T-cell (primary cell): ENCODE data around the gene KCTD6. TPM values are rescaled to one million over a fixed set of nuclear protein-coding genes. Genes with fewer than 3 reads are reported as not detected.

ENCODE experiments used
- ATAC-seq, 4 experiments: fragments of 200-7000 bp in 3 of 4; fragments of 150-1000 bp in 1 of 4; cut with Tn5 transposase; replicated peaks in 1 of 4; 1 replicate in 3 of 4; 2 replicates in 1 of 4; pipeline ENCODE4 v1.10.0; 2021; ENCODE audit warnings: moderate library complexity in 3 of 4, mild to moderate bottlenecking in 2 of 4, moderate number of reproducible peaks in 1 of 4
- CTCF ChIA-PET, 2 donors: fragments of 300-600 bp; sonication (Branson Sonifier 250); formaldehyde crosslinking; loops; one replicate each; lab custom pipeline; 2022; ENCODE audit warnings: antibody characterized with exemption in 2 of 2; lab: Charles Lee
- POLR2A ChIA-PET, 2 donors: fragments of 300-600 bp; sonication (Branson Sonifier 250); formaldehyde crosslinking; loops; one replicate each; lab custom pipeline; 2022; ENCODE audit warnings: antibody characterized with exemption in 2 of 2; lab: Charles Lee
- DNase-seq, 35 experiments: peaks; one replicate each; pipeline versions ENCODE4 v3.0.0 to v3.0.0-alpha.2; 2013 to 2023
- H3K27ac ChIP-seq: one replicate; pipeline ENCODE4 v1.5.1; 2013; ENCODE audit warnings: low read length
- H3K27me3 ChIP-seq, 2 experiments: replicated peaks in 1 of 2; 1 replicate in 1 of 2; 2 replicates in 1 of 2; pipeline versions ENCODE4 v1.6.1 to v1.7.0; 2013; ENCODE audit warnings: low read length in 1 of 2, mixed read lengths in 1 of 2; ENCODE audit not compliant: control insufficient read depth in 2 of 2, insufficient read depth in 2 of 2; ENCODE audit errors: extremely low read depth in 1 of 2
- H3K36me3 ChIP-seq, 2 donors: 1 replicate in 1 of 2; 2 replicates in 1 of 2; pipeline versions ENCODE4 v1.6.1 to v1.7.0; 2013; ENCODE audit warnings: low read length in 1 of 2; ENCODE audit not compliant: control insufficient read depth in 2 of 2, insufficient read depth in 1 of 2; ENCODE audit errors: extremely low read depth in 1 of 2
- H3K4me1 ChIP-seq, 2 experiments: 1 replicate in 1 of 2; 2 replicates in 1 of 2; pipeline versions ENCODE4 v1.6.1 to v1.7.0; 2013; ENCODE audit warnings: low read length in 2 of 2, mixed read lengths in 1 of 2; ENCODE audit not compliant: insufficient read depth in 2 of 2, control insufficient read depth in 1 of 2; ENCODE audit errors: extremely low read depth in 1 of 2
- H3K4me3 ChIP-seq, 2 donors: 1 replicate in 1 of 2; 2 replicates in 1 of 2; pipeline versions ENCODE4 v1.5.1 to v1.7.0; 2013; ENCODE audit warnings: mild to moderate bottlenecking in 2 of 2, low read length in 1 of 2, moderate library complexity in 1 of 2; ENCODE audit not compliant: control insufficient read depth in 1 of 2; ENCODE audit errors: extremely low read depth in 1 of 2
- H3K9me3 ChIP-seq: 2 replicates; pipeline ENCODE4 v1.7.0; 2013
- H3K27ac Mint-ChIP-seq, 2 donors: one replicate each; pipeline ENCODE4 v1.8.0; 2020 to 2021; ENCODE audit warnings: mild to moderate bottlenecking in 2 of 2, mixed read lengths in 2 of 2
- H3K27me3 Mint-ChIP-seq, 2 donors: one replicate each; pipeline ENCODE4 v1.8.0; 2021 to 2022; ENCODE audit warnings: mixed read lengths in 2 of 2
- H3K36me3 Mint-ChIP-seq: one replicate; pipeline ENCODE4 v1.8.0; 2021; ENCODE audit warnings: mixed read lengths
- H3K4me1 Mint-ChIP-seq, 3 donors: one replicate each; pipeline ENCODE4 v1.8.0; 2020 to 2022; ENCODE audit warnings: mixed read lengths in 3 of 3, mild to moderate bottlenecking in 1 of 3
- H3K4me3 Mint-ChIP-seq, 3 donors: one replicate each; pipeline ENCODE4 v1.8.0; 2020 to 2022; ENCODE audit warnings: mild to moderate bottlenecking in 3 of 3, mixed read lengths in 3 of 3, moderate library complexity in 3 of 3
- H3K9me3 Mint-ChIP-seq, 3 donors: one replicate each; pipeline ENCODE4 v1.8.0; 2020 to 2022; ENCODE audit warnings: mixed read lengths in 3 of 3
- WGBS: methylation state at CpG from one replicate; pipeline ENCODE4 v1.1.5; 2013; ENCODE audit warnings: missing lambda C conversion rate; ENCODE audit not compliant: insufficient coverage; 5-methylcytosine and 5-hydroxymethylcytosine counted together
- total RNA-seq, 35 experiments: library from RNA in 6 of 35; stranded (reverse) in 6 of 35; fragments of 120-200 nt in 1 of 35; gene quantifications; one replicate each; pipeline versions ENCODE4 v1.2.1 to v1.2.4 and lab custom pipeline; 2013 to 2026

KCTD6 gene
- total RNA-seq, 5 donors from 2014 or later (not counting 1 experiment from before 2014, with no cell fraction given), result 6.6 to 9.4 (median 7.8) TPM

- Histone ChIP-seq H3K27ac (no peak overlapping the region), H3K4me3 (no peak overlapping the region), H3K9me3 (no peaks in the 10 kb centered on the region), H3K36me3 (no peaks in the 10 kb centered on the region), H3K27me3 (no peaks in the 10 kb centered on the region), H3K4me1 (peaks cover 0 to 7% of the 10 kb centered on the region in 2 experiments)
- Mint-ChIP-seq H3K27ac (no peak overlapping the region), H3K9me3 (no peaks in the 10 kb centered on the region), H3K4me3 (no peak overlapping the region), H3K36me3 (no peaks in the 10 kb centered on the region), H3K4me1 (peaks cover 6 to 10% (median 7%) of the 10 kb centered on the region in 3 donors), H3K27me3 (no peaks in the 10 kb centered on the region)
- no peak for ATAC-seq
- POLR2A ChIA-PET, result no interaction called here
- CTCF ChIA-PET, result no interaction called here
- no peak for DNase-seq
- 90% methylated on average over 5 of the region's 9 CpGs for WGBS
Measured at GRCh38 chr3:58534592-58535494, 42.9 kb downstream of the KCTD6 start.

GRCh38 chr3:58535531-58536500 lies 43.9 kb downstream of the KCTD6 start:
- H3K27ac Mint-ChIP-seq, result no peak overlapping the region
- peaks cover 6 to 10% (median 7%) of the 10 kb centered on the region in 3 donors for H3K4me1 Mint-ChIP-seq
- Histone ChIP-seq H3K27me3 (no peaks in the 10 kb centered on the region), H3K4me3 (no peak overlapping the region), H3K9me3 (no peaks in the 10 kb centered on the region), H3K27ac (no peak overlapping the region), H3K4me1 (peaks cover 0 to 7% of the 10 kb centered on the region in 2 experiments), H3K36me3 (no peaks in the 10 kb centered on the region)
- no peaks in the 10 kb centered on the region for H3K27me3 Mint-ChIP-seq
- H3K36me3 Mint-ChIP-seq, result no peaks in the 10 kb centered on the region
- ChIA-PET CTCF (interaction anchor here in 1 of 2 donors (0.5 to 0.6 kb wide), 2 partner anchors 52 to 215 kb away, joined by 3 to 6 read pairs; no protein-coding TSS in a partner anchor), POLR2A (no interaction called here)
- no peak for ATAC-seq
- H3K9me3 Mint-ChIP-seq, result no peaks in the 10 kb centered on the region
- H3K4me3 Mint-ChIP-seq, result no peak overlapping the region
- 40% methylated on average over 1 of the region's 2 CpGs for WGBS
- DNase-seq, result no peak

GRCh38 chr3:58536501-58537411 lies 44.9 kb downstream of the KCTD6 start, which contains the start of gene ACOX2:
Gene ACOX2 (minus strand): TSS chr3:58537190. CDS start chr3:58535106, 2,084 bp downstream.
- POLR2A ChIA-PET, result no interaction called here
- Mint-ChIP-seq H3K4me1 (peaks cover 6 to 10% (median 7%) of the 10 kb centered on the region in 3 donors), H3K9me3 (no peaks in the 10 kb centered on the region), H3K27me3 (no peaks in the 10 kb centered on the region), H3K27ac (no peak within 1 kb of the TSS), H3K4me3 (no peak within 1 kb of the TSS), H3K36me3 (no peaks in the 10 kb centered on the region)
- peaks cover 0 to 7% of the 10 kb centered on the region in 2 experiments for H3K4me1 ChIP-seq
- no peaks in the 10 kb centered on the region for H3K9me3 ChIP-seq
- ATAC-seq (no peak), DNase-seq (no peak)
- no peak within 1 kb of the TSS for H3K4me3 ChIP-seq
- H3K27me3 ChIP-seq, result no peaks in the 10 kb centered on the region
- no peaks in the 10 kb centered on the region for H3K36me3 ChIP-seq
- CTCF ChIA-PET, result no interaction called here
- H3K27ac ChIP-seq, result no peak within 1 kb of the TSS
- 86% methylated on average over 12 of the region's 13 CpGs for WGBS

GRCh38 chr3:58537412-58538301 lies 45.8 kb downstream of the KCTD6 start:
- 100% methylated on average over 1 of the region's 4 CpGs for WGBS
- Histone ChIP-seq H3K9me3 (no peaks in the 10 kb centered on the region), H3K4me1 (peaks cover 0 to 4% of the 10 kb centered on the region in 2 experiments), H3K36me3 (no peaks in the 10 kb centered on the region), H3K27ac (no peak overlapping the region), H3K27me3 (no peaks in the 10 kb centered on the region), H3K4me3 (no peak overlapping the region)
- H3K4me3 Mint-ChIP-seq, result no peak overlapping the region
- ChIA-PET POLR2A (no interaction called here), CTCF (interaction anchor here in 1 of 2 donors (0.5 kb wide), 1 partner anchor 77 kb away, joined by 4 read pairs; no protein-coding TSS in a partner anchor)
- no peak for ATAC-seq
- no peaks in the 10 kb centered on the region for H3K27me3 Mint-ChIP-seq
- no peaks in the 10 kb centered on the region for H3K9me3 Mint-ChIP-seq
- no peaks in the 10 kb centered on the region for H3K36me3 Mint-ChIP-seq
- peaks cover 5% of the 10 kb centered on the region in 3 donors for H3K4me1 Mint-ChIP-seq
- no peak overlapping the region for H3K27ac Mint-ChIP-seq
- no peak for DNase-seq

DNA sequence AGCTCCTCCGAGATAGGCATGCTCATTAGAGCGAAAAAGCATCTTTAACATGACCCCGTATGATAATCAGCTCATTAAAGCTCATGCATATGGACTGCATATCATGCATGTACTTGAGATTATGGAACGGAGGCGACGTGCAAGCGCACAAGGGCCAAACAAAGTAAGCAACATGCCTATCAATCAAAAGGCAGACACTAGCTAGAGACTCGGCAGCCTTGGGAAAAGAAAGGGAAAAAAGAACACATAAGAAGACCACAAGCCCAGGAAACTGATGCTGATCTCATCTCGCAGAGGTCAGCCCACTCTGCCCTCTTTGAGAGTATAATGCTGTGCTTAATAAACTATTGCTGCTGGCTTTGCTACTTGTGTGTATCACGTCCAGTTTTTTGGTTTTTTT lies 47.7 kb downstream of the KCTD6 start:
- Histone ChIP-seq H3K9me3 (no peaks in the 10 kb centered on the region), H3K36me3 (no peaks in the 10 kb centered on the region), H3K4me1 (no peaks in the 10 kb centered on the region), H3K4me3 (no peak overlapping the region), H3K27me3 (no peaks in the 10 kb centered on the region), H3K27ac (no peak overlapping the region)
- 71% methylated on average over 4 of the region's 10 CpGs for WGBS
- CTCF ChIA-PET, result interaction anchor here in 1 of 2 donors (0.7 kb wide), 1 partner anchor 231 kb away, joined by 3 read pairs; no protein-coding TSS in a partner anchor
- ATAC-seq (no peak), DNase-seq (no peak)
- H3K4me3 Mint-ChIP-seq, result no peak overlapping the region
- H3K9me3 Mint-ChIP-seq, result no peaks in the 10 kb centered on the region
- no peaks in the 10 kb centered on the region for H3K4me1 Mint-ChIP-seq
- H3K36me3 Mint-ChIP-seq, result no peaks in the 10 kb centered on the region
- no peak overlapping the region for H3K27ac Mint-ChIP-seq
- no peaks in the 10 kb centered on the region for H3K27me3 Mint-ChIP-seq
- POLR2A ChIA-PET, result no interaction called here
